ENCODE data around the gene RAD51B. TPM values are rescaled to one million over a fixed set of nuclear protein-coding genes. Genes with fewer than 3 reads are reported as not detected.

The RAD51B gene
- total RNA-seq, 4 donors from 2014 or later: 8.9 to 30.3 (median 10.4) TPM

DNA sequence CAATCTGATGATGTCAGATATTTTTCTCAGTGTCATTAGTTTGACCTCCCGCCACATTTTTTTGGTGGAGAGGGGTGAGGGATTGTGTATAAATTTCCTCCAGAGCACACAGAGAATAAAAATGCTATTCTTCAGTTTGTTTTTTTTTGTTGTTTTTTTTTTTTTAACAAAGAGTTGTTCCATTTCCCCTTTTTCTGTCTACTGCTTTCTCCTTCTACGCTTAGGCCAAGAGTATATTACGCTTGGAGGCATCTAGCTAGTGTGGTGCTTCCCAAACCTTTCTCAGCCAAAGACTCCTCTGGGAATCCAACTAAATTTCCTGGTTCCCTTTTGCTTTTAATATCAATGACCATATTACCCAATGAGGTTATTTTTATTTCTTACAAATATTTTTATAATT, 507.7 kb downstream of the RAD51B start:
- DNase-seq (ENCODE audit: low spot score): no peak
- TF ChIP-seq, protein P1, sequence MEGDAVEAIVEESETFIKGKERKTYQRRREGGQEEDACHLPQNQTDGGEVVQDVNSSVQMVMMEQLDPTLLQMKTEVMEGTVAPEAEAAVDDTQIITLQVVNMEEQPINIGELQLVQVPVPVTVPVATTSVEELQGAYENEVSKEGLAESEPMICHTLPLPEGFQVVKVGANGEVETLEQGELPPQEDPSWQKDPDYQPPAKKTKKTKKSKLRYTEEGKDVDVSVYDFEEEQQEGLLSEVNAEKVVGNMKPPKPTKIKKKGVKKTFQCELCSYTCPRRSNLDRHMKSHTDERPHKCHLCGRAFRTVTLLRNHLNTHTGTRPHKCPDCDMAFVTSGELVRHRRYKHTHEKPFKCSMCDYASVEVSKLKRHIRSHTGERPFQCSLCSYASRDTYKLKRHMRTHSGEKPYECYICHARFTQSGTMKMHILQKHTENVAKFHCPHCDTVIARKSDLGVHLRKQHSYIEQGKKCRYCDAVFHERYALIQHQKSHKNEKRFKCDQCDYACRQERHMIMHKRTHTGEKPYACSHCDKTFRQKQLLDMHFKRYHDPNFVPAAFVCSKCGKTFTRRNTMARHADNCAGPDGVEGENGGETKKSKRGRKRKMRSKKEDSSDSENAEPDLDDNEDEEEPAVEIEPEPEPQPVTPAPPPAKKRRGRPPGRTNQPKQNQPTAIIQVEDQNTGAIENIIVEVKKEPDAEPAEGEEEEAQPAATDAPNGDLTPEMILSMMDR (IDR thresholded peaks at IDR 0.05): no peak
- ATAC-seq (ENCODE audit: low FRiP score): no peak

DNA sequence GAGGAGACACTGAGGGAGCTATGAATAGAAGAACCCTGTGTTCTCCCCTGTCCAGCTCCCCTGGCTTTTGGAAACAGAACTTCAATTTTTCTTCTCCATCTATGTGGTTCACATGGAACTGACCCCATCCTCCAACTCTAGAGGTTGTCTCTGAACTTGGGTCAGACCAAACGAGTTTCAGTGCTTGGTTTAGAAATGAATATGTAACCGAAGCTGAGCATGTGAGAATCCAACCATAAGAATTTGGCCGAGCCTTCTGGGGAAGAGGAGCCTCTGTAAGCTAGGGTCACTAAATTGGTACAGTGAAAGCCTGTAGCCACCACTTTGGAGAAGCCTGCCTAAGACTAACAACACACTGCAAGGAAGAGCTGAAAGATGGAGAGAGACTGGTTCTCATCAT, 508.9 kb downstream of the RAD51B start:
- TF ChIP-seq, protein P1 (IDR thresholded peaks at IDR 0.05): no peak
- ATAC-seq (ENCODE audit: low FRiP score) (no peak), DNase-seq (ENCODE audit: low spot score) (no peak)

DNA sequence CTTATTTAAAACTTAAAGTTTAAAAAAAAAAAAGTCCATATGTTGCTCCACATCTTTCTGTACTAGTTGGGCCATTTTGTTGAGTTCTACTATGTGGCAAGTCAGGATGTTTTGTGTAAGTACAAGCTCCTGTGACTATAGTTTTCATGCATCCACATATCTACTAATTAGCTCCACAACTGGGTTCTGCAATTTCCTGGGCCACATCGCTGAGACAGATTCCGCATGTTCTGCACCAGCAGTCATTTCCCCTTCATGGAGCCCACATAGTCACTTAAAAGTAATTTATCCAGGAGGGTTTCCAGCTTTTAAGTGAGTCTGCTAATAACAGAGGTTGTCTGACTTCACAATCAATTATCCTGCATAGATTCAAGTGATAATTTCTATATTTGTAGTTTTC, 511.8 kb downstream of the RAD51B start:
- DNase-seq (ENCODE audit: low spot score) (no peak), ATAC-seq (ENCODE audit: low FRiP score) (no peak)

DNA sequence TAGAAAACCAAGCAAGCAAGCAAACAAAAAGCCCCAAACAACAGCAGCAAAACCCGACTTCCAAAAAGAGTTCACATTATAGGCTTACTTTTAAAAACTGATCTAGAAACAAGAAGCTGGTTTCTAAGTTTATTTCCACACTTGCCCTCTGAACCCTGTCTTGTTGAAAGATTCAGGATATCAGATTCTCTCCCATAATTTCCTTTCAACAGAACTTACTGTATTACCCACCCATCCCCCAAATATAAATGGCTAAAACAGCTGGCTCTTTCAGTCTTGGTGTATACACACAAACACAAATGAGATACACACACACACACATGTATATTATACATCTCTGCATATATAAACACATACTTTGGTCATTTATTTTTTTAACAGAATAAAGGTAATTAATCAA, 512.4 kb downstream of the RAD51B start:
- TF ChIP-seq, protein P1 (IDR thresholded peaks at IDR 0.05): no peak
- DNase-seq (ENCODE audit: low spot score) (no peak), ATAC-seq (ENCODE audit: low FRiP score) (no peak)

More for the DNA sequence above, 511.8 kb downstream of the RAD51B start:
- TF ChIP-seq, protein P1 (IDR thresholded peaks at IDR 0.05): no peak

DNA sequence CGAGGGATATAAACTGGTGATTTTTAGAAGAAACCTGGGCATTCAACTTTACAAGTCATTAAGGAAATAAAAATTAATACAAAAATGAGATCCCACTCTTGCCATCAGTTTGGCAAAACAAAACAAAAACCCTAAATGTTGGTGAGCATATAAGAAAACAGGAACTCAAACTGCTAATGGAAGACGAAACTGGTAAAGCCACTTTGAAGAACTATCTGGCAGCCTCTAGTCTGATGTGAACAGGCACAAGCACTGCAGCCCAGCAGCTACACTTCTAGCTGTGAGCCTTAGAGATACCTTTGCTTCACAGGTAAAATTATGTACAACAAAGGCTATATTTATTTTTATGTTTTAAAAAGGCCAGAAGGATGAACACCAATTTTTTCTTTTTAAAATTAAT, 513.7 kb downstream of the RAD51B start:
- DNase-seq (ENCODE audit: low spot score) (no peak), ATAC-seq (ENCODE audit: low FRiP score) (no peak)
- TF ChIP-seq, protein P1 (IDR thresholded peaks at IDR 0.05): no peak

DNA sequence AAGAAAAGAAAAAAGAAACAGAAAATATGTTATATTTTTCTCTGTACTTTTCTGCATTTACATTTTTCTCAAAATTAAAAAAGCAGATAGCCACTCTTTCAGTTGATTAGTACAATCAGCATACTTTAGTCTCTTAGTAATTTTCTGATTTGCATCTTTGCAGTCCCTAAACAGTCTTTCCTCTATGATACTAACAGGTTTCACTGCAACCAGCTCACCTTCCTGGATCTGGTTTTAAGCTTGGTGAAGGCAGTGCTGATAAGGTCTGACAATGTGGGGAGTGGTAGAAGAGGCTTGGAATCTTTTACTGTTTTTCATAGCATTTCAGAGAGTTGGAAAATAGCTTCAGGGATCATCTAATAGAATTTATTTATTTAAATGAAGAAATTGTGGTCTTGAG, 515.7 kb downstream of the RAD51B start:
- DNase-seq (ENCODE audit: low spot score) (no peak), ATAC-seq (ENCODE audit: low FRiP score) (no peak)
- TF ChIP-seq, protein P1 (IDR thresholded peaks at IDR 0.05): no peak

DNA sequence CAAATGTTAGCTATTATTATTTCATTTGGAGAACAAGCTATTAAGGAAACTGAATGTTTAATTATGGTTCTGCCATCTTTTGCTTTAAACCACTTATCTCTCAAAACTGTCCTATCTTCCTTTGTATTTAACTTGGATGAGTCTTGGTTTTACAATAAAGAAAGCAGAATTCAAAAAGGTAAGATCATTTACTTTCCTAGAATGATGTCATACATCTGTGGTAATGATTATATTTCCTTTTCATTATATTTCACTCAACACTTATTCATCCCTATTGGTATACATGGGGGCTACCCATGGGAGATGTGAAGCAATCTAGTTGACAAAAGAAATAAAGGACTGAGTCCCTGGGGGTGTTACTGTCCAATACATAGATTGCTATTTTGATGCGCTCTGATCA, 516.6 kb downstream of the RAD51B start:
- no peak for DNase-seq (ENCODE audit: low spot score)
- TF ChIP-seq, protein P1 (IDR thresholded peaks at IDR 0.05): no peak

More for the DNA sequence above, 516.6 kb downstream of the RAD51B start:
- ATAC-seq (ENCODE audit: low FRiP score): no peak

Data from omental fat pad (tissue), 4 donors.